ENCODE results near the gene CNTN6. TPM values are rescaled to one million over a fixed set of nuclear protein-coding genes. Genes with fewer than 3 reads are reported as not detected.
A peak's percentile ranks its signal among the peaks of the same experiment; 100 is the strongest.

The CNTN6 gene
- total RNA-seq: 10 to 100 TPM in 1 of 2 donors, 1 to 10 TPM in 1; 9.6 to 37.1 TPM
- 10 to 100 TPM; 17.4 to 17.5 TPM for polyA plus RNA-seq (ENCODE audit: insufficient read length in 2 of 2)
- long read RNA-seq, donor 1, full-length matches to known transcripts: 2 of 13 reads
- long read RNA-seq, donor 1, partial matches to known transcripts: 11 of 13 reads
- long read RNA-seq, donor 1, other reads (novel, unspliced or antisense): 0 of 13 reads
- long read RNA-seq, donor 2, full-length matches to known transcripts: 1 of 1 reads
- long read RNA-seq, donor 2, partial matches to known transcripts: 0 of 1 reads
- long read RNA-seq, donor 2, other reads (novel, unspliced or antisense): 0 of 1 reads
- long read RNA-seq, donor 3: 0 reads
- long read RNA-seq, donor 4, full-length matches to known transcripts: 2 of 2 reads
- long read RNA-seq, donor 4, partial matches to known transcripts: 0 of 2 reads
- long read RNA-seq, donor 4, other reads (novel, unspliced or antisense): 0 of 2 reads

- peak in 2 of 6 donors; percentile 79 to 90 for DNase-seq (ENCODE audit: low read depth in 4 of 6, low spot score in 6 of 6)
- Histone ChIP-seq H3K36me3 (ENCODE audit: control insufficient read depth, insufficient read depth, low read length) (no peaks in the 10 kb centered on the region), H3K4me3 (ENCODE audit: low read depth, low read length) (peak within 1 kb of the TSS; percentile 46), H3K27me3 (ENCODE audit: control insufficient read depth, insufficient read depth, low read length) (no peaks in the 10 kb centered on the region), H3K4me1 (ENCODE audit: control insufficient read depth, insufficient read depth, low read length) (no peaks in the 10 kb centered on the region), H3K27ac (ENCODE audit: low read depth, low read length) (peak within 1 kb of the TSS; percentile 67), H3K9me3 (ENCODE audit: control insufficient read depth, insufficient read depth, low read length) (no peaks in the 10 kb centered on the region)
- 3% methylated on average over 4 of the region's 7 CpGs for WGBS (ENCODE audit: insufficient coverage)
These were observed at the start of gene CNTN6 for GRCh38 chr3:1092771-1093170. Gene CNTN6 (plus strand): TSS chr3:1093024. CDS start chr3:1148009, 54,985 bp downstream.

- no peak for DNase-seq (ENCODE audit: low read depth in 4 of 6, low spot score in 6 of 6)
- Histone ChIP-seq H3K27me3 (ENCODE audit: control insufficient read depth, insufficient read depth, low read length) (no peaks in the 10 kb centered on the region), H3K27ac (ENCODE audit: low read depth, low read length) (no peak overlapping the region), H3K4me3 (ENCODE audit: low read depth, low read length) (no peak overlapping the region), H3K9me3 (ENCODE audit: control insufficient read depth, insufficient read depth, low read length) (peaks cover 3% of the 10 kb centered on the region), H3K36me3 (ENCODE audit: control insufficient read depth, insufficient read depth, low read length) (no peaks in the 10 kb centered on the region), H3K4me1 (ENCODE audit: control insufficient read depth, insufficient read depth, low read length) (no peaks in the 10 kb centered on the region)
- WGBS (ENCODE audit: insufficient coverage): no CpG with 5 or more reads among the region's 2 CpGs
These were observed 44.3 kb upstream of the CNTN6 start for GRCh38 chr3:1048558-1048957.

- WGBS (ENCODE audit: insufficient coverage): no CpG with 5 or more reads among the region's 3 CpGs
- no peaks in the 10 kb centered on the region for H3K27me3 ChIP-seq (ENCODE audit: control insufficient read depth, insufficient read depth, low read length)
- no peak for DNase-seq (ENCODE audit: low read depth in 4 of 6, low spot score in 6 of 6)
- no peaks in the 10 kb centered on the region for H3K4me1 ChIP-seq (ENCODE audit: control insufficient read depth, insufficient read depth, low read length)
- H3K36me3 ChIP-seq (ENCODE audit: control insufficient read depth, insufficient read depth, low read length): no peaks in the 10 kb centered on the region
- no peak overlapping the region for H3K4me3 ChIP-seq (ENCODE audit: low read depth, low read length)
- no peak overlapping the region for H3K27ac ChIP-seq (ENCODE audit: low read depth, low read length)
- no peaks in the 10 kb centered on the region for H3K9me3 ChIP-seq (ENCODE audit: control insufficient read depth, insufficient read depth, low read length)
These were observed 37.0 kb upstream of the CNTN6 start for GRCh38 chr3:1055870-1056269.

- no peaks in the 10 kb centered on the region for H3K27me3 ChIP-seq (ENCODE audit: control insufficient read depth, insufficient read depth, low read length)
- no peaks in the 10 kb centered on the region for H3K36me3 ChIP-seq (ENCODE audit: control insufficient read depth, insufficient read depth, low read length)
- no peak overlapping the region for H3K4me3 ChIP-seq (ENCODE audit: low read depth, low read length)
- H3K9me3 ChIP-seq (ENCODE audit: control insufficient read depth, insufficient read depth, low read length): no peaks in the 10 kb centered on the region
- H3K27ac ChIP-seq (ENCODE audit: low read depth, low read length): no peak overlapping the region
- H3K4me1 ChIP-seq (ENCODE audit: control insufficient read depth, insufficient read depth, low read length): no peaks in the 10 kb centered on the region
- peak in 2 of 6 donors; percentile 8 to 34 for DNase-seq (ENCODE audit: low read depth in 4 of 6, low spot score in 6 of 6)
These were observed 36.1 kb upstream of the CNTN6 start for GRCh38 chr3:1056744-1057143.

GRCh38 chr3:1057436-1057835, 35.4 kb upstream of the CNTN6 start:
- Histone ChIP-seq H3K27ac (ENCODE audit: low read depth, low read length) (no peak overlapping the region), H3K27me3 (ENCODE audit: control insufficient read depth, insufficient read depth, low read length) (no peaks in the 10 kb centered on the region), H3K4me3 (ENCODE audit: low read depth, low read length) (no peak overlapping the region), H3K36me3 (ENCODE audit: control insufficient read depth, insufficient read depth, low read length) (no peaks in the 10 kb centered on the region), H3K9me3 (ENCODE audit: control insufficient read depth, insufficient read depth, low read length) (no peaks in the 10 kb centered on the region), H3K4me1 (ENCODE audit: control insufficient read depth, insufficient read depth, low read length) (no peaks in the 10 kb centered on the region)
- no CpG with 5 or more reads among the region's 1 CpG for WGBS (ENCODE audit: insufficient coverage)
- DNase-seq (ENCODE audit: low read depth in 4 of 6, low spot score in 6 of 6): peak in 2 of 6 donors; percentile 16 to 19

GRCh38 chr3:1068985-1069384, 23.8 kb upstream of the CNTN6 start:
- Histone ChIP-seq H3K9me3 (ENCODE audit: control insufficient read depth, insufficient read depth, low read length) (no peaks in the 10 kb centered on the region), H3K27ac (ENCODE audit: low read depth, low read length) (no peak overlapping the region), H3K27me3 (ENCODE audit: control insufficient read depth, insufficient read depth, low read length) (no peaks in the 10 kb centered on the region), H3K36me3 (ENCODE audit: control insufficient read depth, insufficient read depth, low read length) (no peaks in the 10 kb centered on the region), H3K4me1 (ENCODE audit: control insufficient read depth, insufficient read depth, low read length) (no peaks in the 10 kb centered on the region), H3K4me3 (ENCODE audit: low read depth, low read length) (no peak overlapping the region)
- no peak for DNase-seq (ENCODE audit: low read depth in 4 of 6, low spot score in 6 of 6)
- no CpG with 5 or more reads among the region's 4 CpGs for WGBS (ENCODE audit: insufficient coverage)

- WGBS (ENCODE audit: insufficient coverage): 97% methylated on average over 3 of the region's 5 CpGs
- Histone ChIP-seq H3K9me3 (ENCODE audit: control insufficient read depth, insufficient read depth, low read length) (no peaks in the 10 kb centered on the region), H3K4me1 (ENCODE audit: control insufficient read depth, insufficient read depth, low read length) (no peaks in the 10 kb centered on the region), H3K4me3 (ENCODE audit: low read depth, low read length) (no peak overlapping the region), H3K27ac (ENCODE audit: low read depth, low read length) (no peak overlapping the region), H3K36me3 (ENCODE audit: control insufficient read depth, insufficient read depth, low read length) (no peaks in the 10 kb centered on the region), H3K27me3 (ENCODE audit: control insufficient read depth, insufficient read depth, low read length) (no peaks in the 10 kb centered on the region)
- DNase-seq (ENCODE audit: low read depth in 4 of 6, low spot score in 6 of 6): no peak
These were observed 20.8 kb upstream of the CNTN6 start for GRCh38 chr3:1072041-1072440.

GRCh38 chr3:1079662-1080061, 13.2 kb upstream of the CNTN6 start:
- DNase-seq (ENCODE audit: low read depth in 4 of 6, low spot score in 6 of 6): peak in 1 of 6 donors; percentile 9
- Histone ChIP-seq H3K27ac (ENCODE audit: low read depth, low read length) (no peak overlapping the region), H3K4me3 (ENCODE audit: low read depth, low read length) (no peak overlapping the region)

GRCh38 chr3:1082108-1082507, 10.7 kb upstream of the CNTN6 start:
- 27% methylated on average over 1 of the region's 2 CpGs for WGBS (ENCODE audit: insufficient coverage)
- peak in 2 of 6 donors; percentile 43 to 73 for DNase-seq (ENCODE audit: low read depth in 4 of 6, low spot score in 6 of 6)
- H3K27ac ChIP-seq (ENCODE audit: low read depth, low read length): no peak overlapping the region

More at GRCh38 chr3:1079662-1080061, 13.2 kb upstream of the CNTN6 start:
- Histone ChIP-seq H3K27me3 (ENCODE audit: control insufficient read depth, insufficient read depth, low read length) (no peaks in the 10 kb centered on the region), H3K36me3 (ENCODE audit: control insufficient read depth, insufficient read depth, low read length) (no peaks in the 10 kb centered on the region), H3K4me1 (ENCODE audit: control insufficient read depth, insufficient read depth, low read length) (no peaks in the 10 kb centered on the region), H3K9me3 (ENCODE audit: control insufficient read depth, insufficient read depth, low read length) (no peaks in the 10 kb centered on the region)

GRCh38 chr3:1087066-1087560, 5.7 kb upstream of the CNTN6 start:
- Histone ChIP-seq H3K9me3 (ENCODE audit: control insufficient read depth, insufficient read depth, low read length) (no peaks in the 10 kb centered on the region), H3K27me3 (ENCODE audit: control insufficient read depth, insufficient read depth, low read length) (no peaks in the 10 kb centered on the region), H3K36me3 (ENCODE audit: control insufficient read depth, insufficient read depth, low read length) (no peaks in the 10 kb centered on the region), H3K4me1 (ENCODE audit: control insufficient read depth, insufficient read depth, low read length) (no peaks in the 10 kb centered on the region), H3K4me3 (ENCODE audit: low read depth, low read length) (no peak overlapping the region), H3K27ac (ENCODE audit: low read depth, low read length) (no peak overlapping the region)
- peak in 2 of 6 donors; percentile 62 to 71 for DNase-seq (ENCODE audit: low read depth in 4 of 6, low spot score in 6 of 6)
- no CpG with 5 or more reads among the region's 3 CpGs for WGBS (ENCODE audit: insufficient coverage)

More at GRCh38 chr3:1082108-1082507, 10.7 kb upstream of the CNTN6 start:
- H3K4me1 ChIP-seq (ENCODE audit: control insufficient read depth, insufficient read depth, low read length): no peaks in the 10 kb centered on the region
- H3K27me3 ChIP-seq (ENCODE audit: control insufficient read depth, insufficient read depth, low read length): no peaks in the 10 kb centered on the region
- no peaks in the 10 kb centered on the region for H3K9me3 ChIP-seq (ENCODE audit: control insufficient read depth, insufficient read depth, low read length)
- no peaks in the 10 kb centered on the region for H3K36me3 ChIP-seq (ENCODE audit: control insufficient read depth, insufficient read depth, low read length)
- no peak overlapping the region for H3K4me3 ChIP-seq (ENCODE audit: low read depth, low read length)
